HepG2 (cell line): ENCODE data around the gene CHEK1. TPM values are rescaled to one million over a fixed set of nuclear protein-coding genes. Genes with fewer than 3 reads are reported as not detected.

Experiments
- ATAC-seq: fragments of 200-7000 bp; cut with Tn5 transposase; 3 replicates; pipeline ENCODE4 v1.9.1; 2020; ENCODE audit warnings: mild to moderate bottlenecking, moderate library complexity
- BruUV-seq: library from RNA; stranded (reverse); fragments of 400-500 nt; replicated peaks from 2 replicates; lab custom pipeline; 2021; lab: Mats Ljungman, UMichigan
- CTCF ChIA-PET: fragments of 300-600 bp; formaldehyde crosslinking; extraction: SDS; loops from one replicate; lab custom pipeline; 2021; ENCODE audit warnings: low total read pairs, inconsistent platforms, low intra/inter-chr PET ratio; lab: Yijun Ruan, JAX
- POLR2A ChIA-PET: fragments of 350-600 bp; sonication (Branson Sonifier 250); formaldehyde crosslinking; loops from one replicate; lab custom pipeline; 2020; ENCODE audit warnings: antibody characterized with exemption, inconsistent platforms; lab: Yijun Ruan, JAX
- DNase-seq: peaks from one replicate; pipeline ENCODE4 v3.0.0-alpha.2; 2015; ENCODE audit warnings: low spot score
- FAIRE-seq: peaks from 3 replicates; lab custom pipeline; 2011; peaks lifted over from hg19 to GRCh38; lab: Jason Lieb, UNC
- H2AFZ ChIP-seq: one replicate; pipeline ENCODE4 v1.6.1; 2011; ENCODE audit warnings: low read length, inconsistent platforms
- H3K27ac ChIP-seq: fragments of 300-600 bp; 3 replicates; pipeline ENCODE4 v1.8.0; 2011; ENCODE audit warnings: mixed run types, mild to moderate bottlenecking, mixed read lengths, low read length, inconsistent platforms; ENCODE audit not compliant: insufficient read depth; ENCODE audit errors: extremely low read length
- H3K27me3 ChIP-seq, 2 experiments: fragments of 200-600 bp in 1 of 2; 2 replicates in 1 of 2; 3 replicates in 1 of 2; pipeline versions ENCODE4 v1.6.0 to v1.8.0; 2011; ENCODE audit warnings: low read length in 2 of 2, mild to moderate bottlenecking in 2 of 2, moderate library complexity in 2 of 2, inconsistent platforms in 1 of 2; ENCODE audit not compliant: insufficient read depth in 2 of 2, control insufficient read depth in 1 of 2
- H3K36me3 ChIP-seq, 2 experiments: fragments of 200-600 bp in 1 of 2; replicated peaks in 1 of 2; 2 replicates in 1 of 2; 3 replicates in 1 of 2; pipeline versions ENCODE4 v1.5.1 to v1.8.0; 2011; ENCODE audit warnings: low read length in 2 of 2, inconsistent platforms in 1 of 2; ENCODE audit not compliant: insufficient read depth in 2 of 2, control insufficient read depth in 1 of 2
- H3K4me1 ChIP-seq: 2 replicates; pipeline ENCODE4 v1.5.1; 2012; ENCODE audit warnings: low read length, inconsistent platforms; ENCODE audit not compliant: insufficient read depth
- H3K4me2 ChIP-seq: 2 replicates; pipeline ENCODE4 v1.6.0; 2011; ENCODE audit warnings: low read depth, low read length, inconsistent platforms
- H3K4me3 ChIP-seq, 3 experiments: fragments of 200-600 bp in 1 of 3; sonication (generic), shearing (Covaris generic) in 1 of 3; replicated peaks in 1 of 3; 2 replicates each; pipeline ENCODE4 v1.5.1; 2011 to 2016; ENCODE audit warnings: low read length in 3 of 3, inconsistent platforms in 2 of 3, low read depth in 2 of 3, mild to moderate bottlenecking in 2 of 3, control low read depth in 1 of 3, mixed read lengths in 1 of 3; ENCODE audit not compliant: insufficient read depth in 1 of 3
- H3K79me2 ChIP-seq: one replicate; pipeline ENCODE4 v1.6.1; 2011; ENCODE audit warnings: low read length, inconsistent platforms; ENCODE audit not compliant: insufficient read depth
- H3K9ac ChIP-seq: 2 replicates; pipeline ENCODE4 v1.6.0; 2011; ENCODE audit warnings: mild to moderate bottlenecking, low read depth, low read length, inconsistent platforms; ENCODE audit not compliant: insufficient read depth
- H3K9me3 ChIP-seq: 2 replicates; pipeline ENCODE4 v1.5.1; 2012; ENCODE audit warnings: mild to moderate bottlenecking, low read length
- H4K20me1 ChIP-seq: 2 replicates; pipeline ENCODE4 v1.6.0; 2011; ENCODE audit warnings: inconsistent platforms, mild to moderate bottlenecking, low read length, moderate library complexity; ENCODE audit not compliant: insufficient read depth
- ATF2 ChIP-seq: sonication (generic); formaldehyde crosslinking; IDR thresholded peaks from 2 replicates; pipeline ENCODE4 v1.4.0; 2020; ENCODE audit warnings: missing genetic modification reagents
- EP300 ChIP-seq, 3 experiments: sonication (generic) in 1 of 3; formaldehyde crosslinking in 1 of 3; IDR thresholded peaks; 2 replicates each; pipeline versions ENCODE4 v1.5.1 to v1.6.1; 2011 to 2020; ENCODE audit warnings: low read depth in 2 of 3, low read length in 2 of 3, borderline replicate concordance in 1 of 3, improper control_type of control experiment in 1 of 3, mild to moderate bottlenecking in 1 of 3, missing genetic modification reagents in 1 of 3, moderate library complexity in 1 of 3
- HDAC1 ChIP-seq: sonication (generic); formaldehyde crosslinking; IDR thresholded peaks from 2 replicates; pipeline ENCODE4 v1.5.1; 2020; ENCODE audit warnings: mild to moderate bottlenecking, missing genetic modification reagents
- HNRNPLL ChIP-seq: fragments of 200-400 bp; formaldehyde crosslinking; IDR thresholded peaks from 2 replicates; pipeline ENCODE4 v1.6.1; 2017; ENCODE audit warnings: mild to moderate bottlenecking, low read depth, low read length; ENCODE audit not compliant: poor library complexity, severe bottlenecking
- IRF9 ChIP-seq: sonication (generic); formaldehyde crosslinking; IDR thresholded peaks from 2 replicates; pipeline ENCODE4 v1.8.0; 2022; ENCODE audit warnings: missing genetic modification reagents, mild to moderate bottlenecking, borderline replicate concordance
- KLF13 ChIP-seq: sonication (generic); formaldehyde crosslinking; IDR thresholded peaks from 2 replicates; pipeline ENCODE4 v1.4.0; 2020; ENCODE audit warnings: mild to moderate bottlenecking, missing genetic modification reagents
- KLF16 ChIP-seq, 2 experiments: sonication (generic) in 1 of 2; formaldehyde crosslinking in 1 of 2; IDR thresholded peaks; 2 replicates each; pipeline versions ENCODE4 v1.6.1 to v1.8.0; 2016 to 2023; ENCODE audit warnings: missing genetic modification reagents in 2 of 2, missing compliant biosample characterization in 1 of 2
- MTF2 ChIP-seq: sonication (generic); formaldehyde crosslinking; IDR thresholded peaks from 2 replicates; pipeline ENCODE4 v1.5.0; 2020; ENCODE audit warnings: missing genetic modification reagents, borderline replicate concordance
- MYNN ChIP-seq: sonication (generic); formaldehyde crosslinking; IDR thresholded peaks from 2 replicates; pipeline ENCODE4 v1.4.0; 2020; ENCODE audit warnings: mild to moderate bottlenecking, low read depth, missing genetic modification reagents
- NAIF1 ChIP-seq: sonication (generic); formaldehyde crosslinking; IDR thresholded peaks from 2 replicates; pipeline ENCODE4 v1.5.0; 2020; ENCODE audit warnings: mild to moderate bottlenecking, missing genetic modification reagents, borderline replicate concordance
- NCOA2 ChIP-seq: sonication (generic); formaldehyde crosslinking; IDR thresholded peaks from 2 replicates; pipeline ENCODE4 v1.8.0; 2022; ENCODE audit warnings: inconsistent platforms
- NRL ChIP-seq: sonication (generic); formaldehyde crosslinking; IDR thresholded peaks from 2 replicates; pipeline ENCODE4 v1.5.0; 2020; ENCODE audit warnings: missing genetic modification reagents, mild to moderate bottlenecking, moderate library complexity, borderline replicate concordance
- SMAD3 ChIP-seq: sonication (generic); formaldehyde crosslinking; IDR thresholded peaks from 2 replicates; pipeline ENCODE4 v1.4.0; 2020; ENCODE audit warnings: missing genetic modification reagents
- SP2 ChIP-seq: sonication (generic); formaldehyde crosslinking; IDR thresholded peaks from 2 replicates; pipeline ENCODE4 v1.5.1; 2020; ENCODE audit warnings: mild to moderate bottlenecking, missing genetic modification reagents
- TP53 ChIP-seq: sonication (generic); formaldehyde crosslinking; conservative IDR thresholded peaks from 2 replicates; pipeline ENCODE4 v1.4.0; 2020; ENCODE audit warnings: missing genetic modification reagents
- ZNF296 ChIP-seq: sonication (generic); formaldehyde crosslinking; conservative IDR thresholded peaks from 2 replicates; pipeline ENCODE4 v1.5.0; 2020; ENCODE audit warnings: mild to moderate bottlenecking, missing genetic modification reagents
- ZNF704 ChIP-seq: sonication (generic); formaldehyde crosslinking; IDR thresholded peaks from 2 replicates; pipeline ENCODE4 v1.8.1; 2023; ENCODE audit warnings: mild to moderate bottlenecking, inconsistent platforms, moderate library complexity, missing genetic modification reagents, borderline replicate concordance
- ZNF841 ChIP-seq: sonication (generic); formaldehyde crosslinking; IDR thresholded peaks from 2 replicates; pipeline ENCODE4 v1.8.1; 2023; ENCODE audit warnings: missing genetic modification reagents, borderline replicate concordance
- ZNF878 ChIP-seq: sonication (generic); formaldehyde crosslinking; IDR thresholded peaks from 2 replicates; pipeline ENCODE4 v1.8.1; 2023; ENCODE audit warnings: mild to moderate bottlenecking, missing genetic modification reagents, moderate library complexity
- WGBS: methylation state at CpG from one replicate; pipeline ENCODE4 v1.1.6; 2017; ENCODE audit warnings: low lambda C conversion rate; 5-methylcytosine and 5-hydroxymethylcytosine counted together
- in situ Hi-C: cut with HindIII; loops from 2 replicates; pipeline ENCODE4 v1.10.0; 2017; ENCODE audit warnings: low pct_unique_long_range_greater_than_20kb; ENCODE audit not compliant: extremely low pct_ligation_motif_present
- intact Hi-C: fragments of 100-400 bp; cut with micrococcal nuclease; formaldehyde crosslinking; loops from one replicate; pipeline ENCODE4 v1.10.0; 2022; ENCODE audit not compliant: unreplicated experiment
- polyA plus RNA-seq, 8 experiments: library from polyadenylated mRNA; depleted of rRNA in 3 of 8; stranded (reverse) in 7 of 8; unstranded in 1 of 8; fragments of >200 nt; fragmentation: Illumina TruSeq in 4 of 8; extraction: Trizol in 4 of 8; gene quantifications; 2 replicates each; pipeline versions ENCODE4 v1.2.1 to v1.2.3, GENCODE V29; 2011 to 2016; ENCODE audit warnings: low read depth in 4 of 8, missing spikeins in 1 of 8, mixed read lengths in 1 of 8; ENCODE audit not compliant: insufficient read depth in 1 of 8
- total RNA-seq, 5 experiments: library from RNA; depleted of rRNA; stranded (reverse); fragments of >200 nt; fragmentation: Illumina TruSeq; extraction: Trizol; gene quantifications; 2 replicates each; pipeline ENCODE4 v1.2.3, GENCODE V29; 2016; ENCODE audit warnings: low read depth in 1 of 5

The CHEK1 gene
- total and polyA plus RNA-seq, 2 of the 13 experiments (the other 11 are each of a cell fraction or from before 2014, with no cell fraction given), result 17.8 to 83.2 TPM

- Histone ChIP-seq H3K4me2 (peak overlapping the region; percentile 93), H3K9me3 (no peaks in the 10 kb centered on the region), H3K4me1 (peaks cover 29% of the 10 kb centered on the region), H3K4me3 (peak overlapping the region; percentile 79 to 90 (median 79)), H3K9ac (peak overlapping the region; percentile 85), H3K27ac (peak overlapping the region; percentile 87), H3K79me2 (peaks cover 27% of the 10 kb centered on the region), H3K27me3 (no peaks in the 10 kb centered on the region; a peak in 1 of 5 replicates), H4K20me1 (no peaks in the 10 kb centered on the region), H2AFZ (peak overlapping the region; percentile 94), H3K36me3 (peaks cover 4 to 18% of the 10 kb centered on the region in 2 experiments; a peak in 4 of 5 replicates)
- peak; percentile 94 for ATAC-seq
- WGBS, result under 1% methylated on average over 41 of the region's 51 CpGs
- FAIRE-seq, result peak; percentile 34
- BruUV-seq, result no TSS peak
- ChIA-PET POLR2A (interaction anchor here (1.5 to 3.1 kb wide), 2 partner anchors 12 to 33 kb away, joined by 4 to 24 read pairs; partner anchors contain the start of gene STT3A), CTCF (no interaction called here)
- intact Hi-C loops (loop anchor here (1.0 to 2.0 kb wide), 3 partner anchors 33 to 246 kb away; partner anchors contain the start of genes EI24 and STT3A), in situ Hi-C loops (loop anchor here (5.0 to 25.0 kb wide), 2 partner anchors 247 to 587 kb away; partner anchors contain the start of genes FAM118B and RPUSD4)
- DNase-seq, result peak; percentile 82
- TF ChIP-seq ZNF704 (CRISPR knock-in tag) (peak; percentile 94), ZNF878 (peak; percentile 59), IRF9 (CRISPR knock-in tag) (peak; percentile 73), ZNF841 (CRISPR knock-in tag) (peak; percentile 84; the same call in 1 of the 2 replicates), HNRNPLL (peak; percentile 82), KLF16 (CRISPR knock-in tag; IDR thresholded peaks at IDR 0.05) (peak; percentile 71 to 72; a peak in 2 of 4 replicates), MTF2 (CRISPR knock-in tag) (peak; percentile 85; the same call in 1 of the 2 replicates), MYNN (peak; percentile 67; the same call in 1 of the 2 replicates), ZNF296 (CRISPR knock-in tag) (0 out of 2 replicates have a peak, but pooled peaks have one; percentile 44), ATF2 (CRISPR knock-in tag) (0 out of 2 replicates have a peak, but pooled peaks have one; percentile 16), KLF13 (no peak), SP2 (CRISPR knock-in tag) (peak; percentile 60), NRL (peak; percentile 94), TP53 (CRISPR knock-in tag) (peak; percentile 85; the same call in 1 of the 2 replicates), NAIF1 (no peak; the same call in 1 of the 2 replicates), NCOA2 (CRISPR knock-in tag) (peak; percentile 64), EP300 (IDR thresholded peaks at IDR 0.05; ENCODE audit: low read depth in 2 of 2, low read length in 2 of 2) (peak in 1 of 2 experiments; percentile 45; a peak in 1 of 4 replicates), EP300 (CRISPR knock-in tag; IDR thresholded peaks at IDR 0.05; ENCODE audit: borderline replicate concordance) (0 out of 2 replicates have a peak, but pooled peaks have one; percentile 11), HDAC1 (peak; percentile 95), SMAD3 (peak; percentile 36; the same call in 1 of the 2 replicates)
Observed at GRCh38 chr11:125625630-125626287, 796 bp downstream of the CHEK1 start.
